Endothelial cell of umbilical vein (primary cell): ENCODE data around the gene QDPR. TPM values are rescaled to one million over a fixed set of nuclear protein-coding genes. Genes with fewer than 3 reads are reported as not detected.

Experiments used
- BruUV-seq: library from RNA; stranded (reverse); fragments of 400-500 nt; replicated peaks from 2 replicates; lab custom pipeline; 2021; lab: Mats Ljungman, UMichigan
- CTCF ChIA-PET: fragments of 300-600, 350-600 bp; sonication (Branson Sonifier 250); formaldehyde crosslinking; loops from one replicate; lab custom pipeline; 2021; ENCODE audit warnings: antibody characterized with exemption, inconsistent platforms; lab: Charles Lee
- POLR2A ChIA-PET: fragments of 300-600, 350-600 bp; sonication (Branson Sonifier 250); formaldehyde crosslinking; loops from one replicate; lab custom pipeline; 2021; ENCODE audit warnings: antibody characterized with exemption, inconsistent platforms; lab: Charles Lee
- DNase-seq: peaks from one replicate; pipeline ENCODE4 v3.0.0-alpha.2; 2011; ENCODE audit warnings: low read depth, low spot score
- FAIRE-seq: peaks from 2 replicates; lab custom pipeline; 2011; peaks lifted over from hg19 to GRCh38; lab: Jason Lieb, UNC
- H2AFZ ChIP-seq: 2 replicates; pipeline ENCODE4 v1.6.0; 2012; ENCODE audit warnings: low read depth, low read length, control low read depth, inconsistent platforms
- H3K27ac ChIP-seq: 2 replicates; pipeline ENCODE4 v1.5.1; 2011; ENCODE audit warnings: low read depth, mild to moderate bottlenecking, control low read depth, low read length, moderate library complexity; ENCODE audit not compliant: insufficient read depth
- H3K27me3 ChIP-seq, 2 experiments: 2 replicates each; pipeline versions ENCODE4 v1.6.0 to v1.6.1; 2011; ENCODE audit warnings: low read length in 2 of 2, mixed read lengths in 1 of 2; ENCODE audit not compliant: control insufficient read depth in 2 of 2, insufficient read depth in 2 of 2
- H3K36me3 ChIP-seq, 2 experiments: 2 replicates in 1 of 2; 3 replicates in 1 of 2; pipeline ENCODE4 v1.5.1; 2011; ENCODE audit warnings: low read length in 2 of 2, mild to moderate bottlenecking in 1 of 2, moderate library complexity in 1 of 2; ENCODE audit not compliant: control insufficient read depth in 2 of 2, insufficient read depth in 2 of 2; ENCODE audit errors: extremely low read depth in 1 of 2
- H3K4me1 ChIP-seq: 3 replicates; pipeline ENCODE4 v1.5.1; 2011; ENCODE audit warnings: mild to moderate bottlenecking, low read length; ENCODE audit not compliant: control insufficient read depth, insufficient read depth; ENCODE audit errors: extremely low read depth
- H3K4me2 ChIP-seq: 2 replicates; pipeline ENCODE4 v1.6.1; 2011; ENCODE audit warnings: low read length, control low read depth, mixed read lengths; ENCODE audit not compliant: insufficient read depth
- H3K4me3 ChIP-seq, 3 experiments: fragments of 200-600 bp in 1 of 3; sonication (generic), shearing (Covaris generic) in 1 of 3; replicated peaks in 1 of 3; 2 replicates each; pipeline ENCODE4 v1.5.1; 2011 to 2016; ENCODE audit warnings: control low read depth in 3 of 3, low read length in 3 of 3, mild to moderate bottlenecking in 2 of 3, inconsistent platforms in 1 of 3, low read depth in 1 of 3, moderate library complexity in 1 of 3; ENCODE audit not compliant: insufficient read depth in 1 of 3
- H3K79me2 ChIP-seq: 2 replicates; pipeline ENCODE4 v1.6.0; 2012; ENCODE audit warnings: low read length, inconsistent platforms; ENCODE audit not compliant: control insufficient read depth, insufficient read depth
- H3K9ac ChIP-seq: replicated peaks from 2 replicates; pipeline ENCODE3; 2011; ENCODE audit warnings: low read length, control low read depth; ENCODE audit not compliant: insufficient read depth; ENCODE audit errors: extremely low read depth
- H3K9me1 ChIP-seq: replicated peaks from 3 replicates; pipeline ENCODE4 v1.6.0; 2011; ENCODE audit warnings: mild to moderate bottlenecking, low read length; ENCODE audit not compliant: control insufficient read depth, insufficient read depth; ENCODE audit errors: extremely low read depth
- H3K9me3 ChIP-seq: replicated peaks from 2 replicates; pipeline ENCODE4 v1.5.1; 2012; ENCODE audit warnings: low read length, inconsistent platforms; ENCODE audit not compliant: control insufficient read depth, insufficient read depth
- H4K20me1 ChIP-seq: replicated peaks from 2 replicates; pipeline ENCODE3; 2011; ENCODE audit warnings: mild to moderate bottlenecking, low read length; ENCODE audit not compliant: control insufficient read depth, insufficient read depth; ENCODE audit errors: extremely low read depth
- CTCF ChIP-seq, 2 donors: IDR thresholded peaks; 1 replicate in 1 of 2; 2 replicates in 1 of 2; pipeline ENCODE4 v1.5.1; 2011; ENCODE audit warnings: low read length in 2 of 2, mild to moderate bottlenecking in 2 of 2, moderate library complexity in 2 of 2, control low read depth in 1 of 2, inconsistent platforms in 1 of 2, low read depth in 1 of 2; ENCODE audit not compliant: insufficient read depth in 1 of 2; ENCODE audit errors: extremely low read depth in 1 of 2
- EZH2 ChIP-seq: IDR thresholded peaks from 2 replicates; pipeline ENCODE4 v1.6.1; 2012; ENCODE audit warnings: borderline replicate concordance, low read depth, mild to moderate bottlenecking, moderate library complexity, low read length, inconsistent platforms; ENCODE audit not compliant: severe bottlenecking
- FOS ChIP-seq: IDR thresholded peaks from 2 replicates; pipeline ENCODE4 v1.6.1; 2011; ENCODE audit warnings: mild to moderate bottlenecking, low read length, moderate library complexity, borderline replicate concordance; ENCODE audit not compliant: insufficient read depth
- GATA2 ChIP-seq: IDR thresholded peaks from 2 replicates; pipeline ENCODE4 v1.7.0; 2011; ENCODE audit warnings: low read depth, mild to moderate bottlenecking, moderate library complexity, mixed read lengths, low read length; ENCODE audit not compliant: insufficient read length, insufficient read depth
- JUN ChIP-seq: IDR thresholded peaks from 2 replicates; pipeline ENCODE4 v1.6.1; 2011; ENCODE audit warnings: borderline replicate concordance, low read depth; ENCODE audit not compliant: insufficient read length, insufficient read depth
- MYC ChIP-seq: IDR thresholded peaks from one replicate; pipeline ENCODE4 v1.6.1; 2011; ENCODE audit warnings: mild to moderate bottlenecking, low read depth, low read length
- POLR2A ChIP-seq: IDR thresholded peaks from 2 replicates; pipeline ENCODE4 v1.6.1; 2012; ENCODE audit warnings: low read depth, mild to moderate bottlenecking, control low read depth, low read length
- POLR2AphosphoS5 ChIP-seq: IDR thresholded peaks from 2 replicates; pipeline ENCODE4 v1.6.1; 2012; ENCODE audit warnings: low read depth, mild to moderate bottlenecking, control low read depth, low read length, moderate library complexity; ENCODE audit not compliant: insufficient read depth
- dilution Hi-C: fragments of 300-500 bp; cut with MboI; formaldehyde crosslinking; loops from one replicate; pipeline ENCODE4 v1.15.0; 2019; ENCODE audit warnings: low sequenced_read_pairs; ENCODE audit not compliant: extremely low pct_ligation_motif_present
- intact Hi-C: fragments of 100-400 bp; cut with micrococcal nuclease; formaldehyde crosslinking; loops from one replicate; pipeline ENCODE4 v1.10.0; 2022
- polyA plus RNA-seq, 4 experiments: library from polyadenylated mRNA; depleted of rRNA in 3 of 4; stranded (reverse) in 3 of 4; unstranded in 1 of 4; fragments of >200 nt; gene quantifications; 2 replicates each; pipeline versions ENCODE4 v1.2.1 to v1.2.3, GENCODE V29; 2011 to 2012; ENCODE audit warnings: missing spikeins in 1 of 4
- total RNA-seq: library from RNA; stranded (reverse); gene quantifications from 2 replicates; pipeline ENCODE4 v1.2.3, GENCODE V29; 2021
- TF ChIP-seq, protein P1 (sequence below): IDR thresholded peaks from 2 replicates; pipeline ENCODE4 v1.6.1; 2011; ENCODE audit not compliant: insufficient read depth, insufficient read length

The QDPR gene
- total and polyA plus RNA-seq, 2 donors (not counting 3 experiments of a cell fraction or from before 2014, with no cell fraction given): 20.5 to 20.9 TPM

- Histone ChIP-seq H3K4me1 (no peaks in the 10 kb centered on the region), H2AFZ (no peak overlapping the region), H3K36me3 (peaks cover 6 to 16% of the 10 kb centered on the region in 2 experiments), H3K9ac (no peak overlapping the region), H3K4me2 (no peak overlapping the region), H3K27ac (no peak overlapping the region), H3K27me3 (no peaks in the 10 kb centered on the region), H3K79me2 (no peaks in the 10 kb centered on the region), H3K9me1 (no peaks in the 10 kb centered on the region), H3K4me3 (no peak overlapping the region), H4K20me1 (no peaks in the 10 kb centered on the region), H3K9me3 (no peaks in the 10 kb centered on the region)
- dilution Hi-C loops (no loop called here), intact Hi-C loops (no loop called here)
- FAIRE-seq (no peak), DNase-seq (no peak)
- no TSS peak for BruUV-seq
- POLR2A ChIA-PET: no interaction called here
- CTCF ChIA-PET: no interaction called here
- TF ChIP-seq CTCF (IDR thresholded peaks at IDR 0.05; ENCODE audit: extremely low read depth in 1 of 2, insufficient read depth in 1 of 2, low read depth in 1 of 2, low read length in 2 of 2): no peak
- TF ChIP-seq GATA2: no peak
- no peak for TF ChIP-seq FOS
- no peak for TF ChIP-seq POLR2AphosphoS5
- TF ChIP-seq POLR2A: no peak
- TF ChIP-seq JUN: no peak
- no peak for TF ChIP-seq MYC
- TF ChIP-seq, protein P1, sequence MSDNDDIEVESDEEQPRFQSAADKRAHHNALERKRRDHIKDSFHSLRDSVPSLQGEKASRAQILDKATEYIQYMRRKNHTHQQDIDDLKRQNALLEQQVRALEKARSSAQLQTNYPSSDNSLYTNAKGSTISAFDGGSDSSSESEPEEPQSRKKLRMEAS: no peak
- TF ChIP-seq EZH2: no peak
Observed at GRCh38 chr4:17502756-17503155, 9.1 kb downstream of the QDPR start.
